Spinal cord (tissue), 10 donors: ENCODE measurements around the gene GTF3C1. TPM values are rescaled to one million over a fixed set of nuclear protein-coding genes. Genes with fewer than 3 reads are reported as not detected.
"Not testable (repeated sequence)": the region's sequence is repeated elsewhere in the genome, so short reads cannot be mapped to it uniquely, and the experiment has no call there.

Source experiments
- DNase-seq, 6 donors: peaks; one replicate each; pipeline versions ENCODE4 v3.0.0 to v3.0.0-alpha.2; 2013 to 2015; ENCODE audit warnings: low spot score in 6 of 6, low read depth in 4 of 6
- H3K27ac ChIP-seq: one replicate; pipeline ENCODE4 v1.5.1; 2013; ENCODE audit warnings: low read depth, low read length, control low read depth
- H3K27me3 ChIP-seq: one replicate; pipeline ENCODE4 v1.6.1; 2013; ENCODE audit warnings: low read length; ENCODE audit not compliant: control insufficient read depth, insufficient read depth
- H3K36me3 ChIP-seq: one replicate; pipeline ENCODE4 v1.6.1; 2013; ENCODE audit warnings: low read length; ENCODE audit not compliant: control insufficient read depth, insufficient read depth
- H3K4me1 ChIP-seq: one replicate; pipeline ENCODE4 v1.6.1; 2013; ENCODE audit warnings: low read length; ENCODE audit not compliant: control insufficient read depth, insufficient read depth
- H3K4me3 ChIP-seq: one replicate; pipeline ENCODE4 v1.5.1; 2013; ENCODE audit warnings: low read depth, low read length, control low read depth
- H3K9me3 ChIP-seq: one replicate; pipeline ENCODE4 v1.6.1; 2013; ENCODE audit warnings: low read length; ENCODE audit not compliant: control insufficient read depth, insufficient read depth
- WGBS: methylation state at CpG from one replicate; pipeline ENCODE4 v1.1.5; 2013; ENCODE audit warnings: missing lambda C conversion rate; ENCODE audit not compliant: insufficient coverage; 5-methylcytosine and 5-hydroxymethylcytosine counted together
- polyA plus RNA-seq, 2 donors: library from polyadenylated mRNA; unstranded; fragments of 120-200 nt; gene quantifications; one replicate each; pipeline ENCODE4 v1.2.1, GENCODE V29; 2013; ENCODE audit not compliant: insufficient read length in 2 of 2
- total RNA-seq, 2 donors: library from RNA; depleted of rRNA in 1 of 2; stranded (reverse); fragments of 120-200 nt in 1 of 2; fragments of >200 nt in 1 of 2; gene quantifications; one replicate each; pipeline versions ENCODE4 v1.2.3 to v1.2.4, GENCODE V29; 2013 to 2014
- donor health status: healthy.

The GTF3C1 gene
- total and polyA plus RNA-seq, 4 donors: 65.8 to 110 (median 93.3) TPM

DNA sequence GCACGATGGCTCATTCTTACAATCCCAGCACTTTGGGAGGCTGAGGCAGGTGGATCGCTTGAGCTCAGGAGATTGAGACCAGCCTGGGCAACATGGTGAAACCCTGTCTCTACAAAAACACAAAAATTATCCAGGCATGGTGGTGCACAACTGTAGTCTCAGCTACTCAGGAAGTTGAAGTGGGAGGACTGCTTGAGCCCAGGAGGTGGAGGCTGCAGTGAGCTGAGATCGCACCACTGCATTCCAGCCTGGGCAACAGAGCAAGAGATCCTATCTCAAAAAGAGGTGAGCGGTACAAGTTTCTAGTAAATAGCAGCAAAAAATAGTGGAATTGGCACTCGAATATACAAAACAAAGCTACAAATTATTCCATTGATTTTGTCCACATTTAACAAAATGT lies 116.5 kb downstream of the GTF3C1 start:
- not testable (repeated sequence) for H3K4me1 ChIP-seq, H3K9me3 ChIP-seq, DNase-seq, H3K27ac ChIP-seq, H3K4me3 ChIP-seq, H3K36me3 ChIP-seq, H3K27me3 ChIP-seq
- WGBS: 77% methylated on average over 3 of the region's 5 CpGs

DNA sequence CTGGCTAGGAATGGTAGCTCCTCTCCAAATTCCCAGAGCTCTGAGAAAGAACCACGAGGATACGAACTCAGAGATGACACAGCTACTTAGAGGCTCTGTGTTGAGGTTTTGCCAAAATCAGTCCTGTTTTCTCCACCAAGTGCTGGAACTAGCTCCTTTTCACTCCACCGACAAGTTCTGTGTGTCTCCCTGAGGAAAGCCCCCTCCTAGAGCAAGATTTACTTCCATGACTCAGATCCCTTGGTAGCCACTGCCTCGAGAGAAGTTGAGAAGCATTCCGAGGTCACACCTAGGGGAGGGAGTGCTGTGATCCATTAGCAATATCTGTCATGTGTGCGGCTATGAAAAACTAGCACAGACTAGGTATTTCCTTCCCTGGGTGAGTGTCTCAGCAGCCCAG lies 117.2 kb downstream of the GTF3C1 start:
- no peaks in the 10 kb centered on the region for H3K27me3 ChIP-seq
- no peaks in the 10 kb centered on the region for H3K4me1 ChIP-seq
- no peaks in the 10 kb centered on the region for H3K36me3 ChIP-seq
- no peak overlapping the region for H3K4me3 ChIP-seq
- 68% methylated on average over 6 of the region's 6 CpGs for WGBS
- H3K9me3 ChIP-seq: no peaks in the 10 kb centered on the region
- no peak for DNase-seq
- no peak overlapping the region for H3K27ac ChIP-seq

DNA sequence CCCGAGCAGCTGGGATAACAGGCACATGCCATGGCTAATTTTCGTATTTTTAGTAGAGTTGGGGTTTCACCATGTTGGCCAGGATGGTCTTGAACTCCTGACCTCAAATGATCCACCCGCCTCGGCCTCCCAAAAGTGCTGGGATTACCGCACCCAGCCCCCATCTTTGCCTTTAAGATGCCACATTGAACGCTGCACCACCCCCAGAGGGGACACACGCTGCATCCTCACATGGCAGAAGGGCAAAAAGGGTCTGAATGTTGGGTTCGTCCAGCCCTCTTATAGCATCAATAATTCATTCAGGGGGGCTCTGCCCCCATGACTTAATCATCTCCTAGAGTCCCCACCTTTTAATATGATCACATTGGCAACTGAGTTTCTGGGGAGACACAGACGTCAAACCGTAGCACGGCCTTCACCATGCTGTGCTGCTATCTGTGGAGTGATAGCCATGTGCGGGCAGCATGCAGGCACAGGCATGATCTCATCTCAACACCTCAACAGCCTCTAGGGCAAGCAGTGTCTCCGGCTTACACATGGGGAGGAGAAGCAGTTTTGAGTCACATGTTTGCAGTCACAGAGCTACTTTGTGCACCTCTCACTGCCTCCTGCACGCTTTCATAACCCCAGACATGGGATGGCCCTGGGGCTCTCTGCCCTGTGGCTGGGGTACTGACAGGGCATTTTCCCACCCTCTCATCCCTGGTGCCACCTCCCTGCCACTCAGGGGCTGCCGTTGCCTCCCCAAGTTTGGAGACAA lies 117.8 kb downstream of the GTF3C1 start:
- no peak for DNase-seq
- 95% methylated on average over 10 of the region's 15 CpGs for WGBS
- H3K27me3 ChIP-seq: no peaks in the 10 kb centered on the region
- H3K4me3 ChIP-seq: no peak overlapping the region
- H3K9me3 ChIP-seq: no peaks in the 10 kb centered on the region
- H3K4me1 ChIP-seq: no peaks in the 10 kb centered on the region
- no peak overlapping the region for H3K27ac ChIP-seq
- no peaks in the 10 kb centered on the region for H3K36me3 ChIP-seq

DNA sequence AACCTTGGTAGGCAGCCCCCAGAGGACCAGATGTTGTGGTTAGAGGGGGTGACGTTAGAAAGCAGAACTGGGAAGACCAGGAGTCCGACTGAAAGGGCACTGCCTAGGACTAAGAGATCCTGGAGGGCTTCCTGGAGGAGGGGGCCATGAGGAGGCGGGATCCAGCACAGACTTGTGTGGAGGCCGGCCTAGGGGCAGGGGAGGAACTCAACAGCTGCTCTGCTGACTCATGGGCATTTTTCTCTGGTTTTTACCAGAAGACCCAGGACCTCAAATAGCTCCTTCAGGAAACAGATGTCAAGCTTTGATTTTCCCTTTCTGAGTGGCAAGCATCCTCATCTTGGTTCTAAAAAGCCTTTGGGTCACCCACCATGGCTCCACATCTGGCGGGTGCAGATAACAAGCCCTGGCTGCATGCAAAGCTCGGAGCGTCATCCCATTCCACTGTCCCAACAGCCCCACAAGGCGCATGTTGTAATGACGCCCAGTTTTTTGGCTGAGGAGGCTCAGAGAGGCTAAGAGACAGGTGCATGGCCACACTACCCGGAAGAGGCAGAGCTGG lies 118.7 kb downstream of the GTF3C1 start:
- 78% methylated on average over 10 of the region's 10 CpGs for WGBS
- Histone ChIP-seq H3K27ac (no peak overlapping the region), H3K9me3 (no peaks in the 10 kb centered on the region), H3K4me1 (no peaks in the 10 kb centered on the region), H3K27me3 (no peaks in the 10 kb centered on the region), H3K4me3 (no peak overlapping the region), H3K36me3 (no peaks in the 10 kb centered on the region)
- no peak for DNase-seq

DNA sequence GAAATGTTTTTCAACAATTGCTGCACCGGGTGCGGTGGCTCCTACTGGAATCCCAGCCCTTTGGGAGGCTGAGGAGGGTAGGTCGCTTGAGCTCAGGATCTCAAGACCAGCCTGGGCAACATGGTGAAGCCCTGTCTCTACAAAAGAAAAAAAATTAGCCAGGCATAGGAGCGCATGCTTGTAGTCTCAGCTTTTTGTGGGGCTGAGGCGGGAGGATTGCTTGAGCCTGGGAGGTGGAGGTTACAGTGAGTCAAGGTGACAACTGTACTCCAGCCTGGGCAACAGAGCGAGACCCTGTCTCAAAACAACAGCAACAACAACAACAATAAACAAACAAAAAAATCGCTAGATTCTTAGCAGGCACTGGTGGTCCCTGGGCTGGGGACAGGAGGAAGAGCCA lies 119.2 kb downstream of the GTF3C1 start:
- 87% methylated on average over 4 of the region's 7 CpGs for WGBS
- no peak overlapping the region for H3K27ac ChIP-seq
- no peak for DNase-seq

DNA sequence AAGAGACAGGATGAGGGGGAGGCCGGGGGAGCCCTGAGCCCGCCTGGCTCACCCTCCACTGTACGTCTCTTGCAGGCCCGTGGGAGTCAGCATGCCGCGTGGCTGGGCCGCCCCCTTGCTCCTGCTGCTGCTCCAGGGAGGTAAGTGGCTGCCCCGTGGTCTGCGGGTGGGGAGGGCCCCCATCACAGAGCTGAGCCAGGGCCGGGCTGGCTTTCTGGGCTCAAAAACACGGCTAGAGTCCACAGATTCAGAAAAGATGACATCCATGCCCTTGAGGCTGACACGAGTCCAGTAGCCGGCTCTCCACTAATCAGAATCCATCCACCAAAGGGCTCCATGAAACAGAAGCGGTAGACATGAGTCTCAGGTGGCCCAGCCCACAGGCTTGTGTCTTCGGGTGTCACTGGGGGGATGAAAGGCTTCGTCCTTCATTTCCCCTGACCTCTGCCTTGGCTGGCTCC lies 119.7 kb downstream of the GTF3C1 start:
- no peak for DNase-seq
- Histone ChIP-seq H3K9me3 (no peaks in the 10 kb centered on the region), H3K36me3 (no peaks in the 10 kb centered on the region), H3K4me1 (no peaks in the 10 kb centered on the region), H3K27ac (no peak overlapping the region), H3K27me3 (no peaks in the 10 kb centered on the region), H3K4me3 (no peak overlapping the region)
- WGBS: 79% methylated on average over 13 of the region's 16 CpGs

More for the DNA sequence above, 119.2 kb downstream of the GTF3C1 start:
- H3K36me3 ChIP-seq: no peaks in the 10 kb centered on the region
- no peak overlapping the region for H3K4me3 ChIP-seq
- no peaks in the 10 kb centered on the region for H3K9me3 ChIP-seq
- no peaks in the 10 kb centered on the region for H3K4me1 ChIP-seq
- H3K27me3 ChIP-seq: no peaks in the 10 kb centered on the region

DNA sequence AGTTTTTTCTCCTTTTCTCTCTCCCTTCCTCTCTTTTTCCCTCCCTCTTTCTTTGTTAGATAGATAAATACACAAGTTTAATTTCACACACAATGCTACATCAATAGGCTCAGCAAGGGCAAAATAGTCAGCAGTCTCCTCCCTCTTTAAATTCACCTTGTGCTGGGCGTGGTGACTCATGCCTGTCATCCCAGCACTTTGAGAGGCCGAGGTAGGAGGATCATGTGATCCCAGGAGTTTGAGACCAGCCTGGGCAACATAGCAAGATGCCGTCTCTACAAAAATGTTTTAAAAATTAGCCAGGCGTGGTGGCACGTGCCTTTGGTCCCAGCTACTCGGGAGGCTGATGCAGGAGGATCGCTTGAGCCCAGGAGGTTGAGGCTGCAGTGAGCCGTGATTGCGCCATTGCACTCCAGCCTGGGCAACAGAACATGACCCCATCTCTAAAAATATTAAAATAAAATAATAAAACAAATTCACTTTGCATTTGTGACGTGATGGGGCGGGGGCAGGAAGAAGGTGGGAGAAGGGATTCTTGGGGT lies 120.3 kb downstream of the GTF3C1 start:
- DNase-seq: no peak
- WGBS: 92% methylated on average over 9 of the region's 11 CpGs
- no peaks in the 10 kb centered on the region for H3K4me1 ChIP-seq
- no peak overlapping the region for H3K27ac ChIP-seq
- H3K4me3 ChIP-seq: no peak overlapping the region
- H3K36me3 ChIP-seq: no peaks in the 10 kb centered on the region
- H3K9me3 ChIP-seq: no peaks in the 10 kb centered on the region
- H3K27me3 ChIP-seq: no peaks in the 10 kb centered on the region

DNA sequence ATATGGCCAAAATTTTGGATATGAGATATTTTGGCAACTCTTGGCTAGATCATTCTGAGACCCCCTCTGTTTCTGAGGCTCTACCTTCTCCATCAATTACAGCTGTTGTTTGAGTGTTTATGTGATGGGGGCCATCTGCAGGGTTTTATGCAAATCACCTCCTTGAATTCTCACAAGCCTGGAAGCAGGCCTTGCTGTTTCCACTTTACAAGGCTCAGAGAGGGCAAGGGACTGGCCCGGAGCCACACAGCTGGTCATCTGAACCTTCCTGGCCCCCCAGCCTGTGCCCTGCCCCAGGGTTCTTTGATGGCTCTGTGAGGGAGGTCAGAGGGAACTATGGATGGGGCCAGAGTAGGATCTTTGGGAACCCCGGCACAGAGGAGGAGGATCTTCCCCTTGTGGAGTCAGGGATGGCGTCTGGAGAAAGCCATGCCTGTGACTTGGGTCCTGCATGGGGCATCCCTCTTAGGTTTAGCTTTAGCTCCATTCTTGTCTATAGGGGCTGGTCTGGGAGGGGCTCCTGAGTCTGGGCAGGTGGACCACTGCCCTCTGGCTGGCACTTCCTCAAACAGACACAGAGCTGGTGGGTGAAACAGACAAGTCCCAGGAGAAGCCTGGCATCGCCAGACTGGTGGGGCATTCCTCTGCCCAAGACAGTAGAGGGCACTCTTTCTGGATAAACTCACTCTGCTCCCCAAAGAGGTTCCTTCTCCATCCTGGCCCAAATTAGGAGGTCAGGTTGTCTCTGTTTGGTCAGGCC lies 121.5 kb downstream of the GTF3C1 start:
- H3K27ac ChIP-seq: no peak overlapping the region
- 98% methylated on average over 4 of the region's 4 CpGs for WGBS
- H3K36me3 ChIP-seq: no peaks in the 10 kb centered on the region
- H3K4me3 ChIP-seq: no peak overlapping the region
- H3K27me3 ChIP-seq: no peaks in the 10 kb centered on the region
- H3K9me3 ChIP-seq: no peaks in the 10 kb centered on the region
- H3K4me1 ChIP-seq: no peaks in the 10 kb centered on the region
- DNase-seq: no peak

DNA sequence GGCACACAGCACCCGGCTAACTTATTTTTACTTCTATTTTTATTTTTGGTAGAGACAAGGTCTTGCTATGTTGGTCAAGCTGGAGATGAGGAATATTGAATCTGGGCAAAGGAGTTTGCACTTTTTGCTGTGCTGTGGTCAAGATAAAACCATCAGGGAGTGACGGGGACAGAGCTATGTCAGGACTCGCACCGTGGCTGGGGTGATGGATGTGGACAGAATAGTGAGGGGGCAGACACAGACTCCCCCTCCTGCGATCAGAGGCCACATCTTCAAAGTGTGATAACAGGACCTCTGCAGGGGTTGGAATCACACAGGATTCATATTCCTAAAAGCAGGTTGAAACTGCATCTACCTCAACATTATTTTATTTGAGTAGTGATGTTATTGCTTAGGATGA lies 122.2 kb downstream of the GTF3C1 start:
- Histone ChIP-seq H3K27me3 (no peaks in the 10 kb centered on the region), H3K36me3 (no peaks in the 10 kb centered on the region), H3K9me3 (peaks cover 3% of the 10 kb centered on the region), H3K4me1 (no peaks in the 10 kb centered on the region), H3K27ac (no peak overlapping the region), H3K4me3 (no peak overlapping the region)
- DNase-seq: no peak
- WGBS: no CpG with 5 or more reads among the region's 5 CpGs
